Muscle layer of duodenum (tissue), 2 donors: ENCODE results near the gene USF1.

Source experiments
- H3K27ac ChIP-seq: one replicate; pipeline ENCODE4 v1.7.0; 2013; ENCODE audit warnings: mild to moderate bottlenecking, low read length
- H3K27me3 ChIP-seq: one replicate; pipeline ENCODE4 v1.7.0; 2013; ENCODE audit warnings: low read depth, mild to moderate bottlenecking, control low read depth, low read length
- H3K36me3 ChIP-seq, 2 donors: one replicate each; pipeline ENCODE4 v1.7.0; 2013; ENCODE audit warnings: low read length in 2 of 2, control low read depth in 1 of 2, mild to moderate bottlenecking in 1 of 2; ENCODE audit not compliant: insufficient read depth in 2 of 2, control insufficient read depth in 1 of 2
- H3K4me1 ChIP-seq, 2 donors: one replicate each; pipeline ENCODE4 v1.7.0; 2013; ENCODE audit warnings: low read length in 2 of 2, mild to moderate bottlenecking in 2 of 2, control low read depth in 1 of 2, moderate library complexity in 1 of 2; ENCODE audit not compliant: insufficient read depth in 2 of 2, control insufficient read depth in 1 of 2
- H3K4me3 ChIP-seq, 2 donors: one replicate each; pipeline ENCODE4 v1.7.0; 2013; ENCODE audit warnings: low read length in 2 of 2, low read depth in 1 of 2, mild to moderate bottlenecking in 1 of 2
- H3K9me3 ChIP-seq, 2 donors: one replicate each; pipeline ENCODE4 v1.7.0; 2013; ENCODE audit warnings: low read length in 2 of 2, control low read depth in 1 of 2, mild to moderate bottlenecking in 1 of 2; ENCODE audit not compliant: control insufficient read depth in 1 of 2
- donor health status: healthy.

Gene USF1

DNA sequence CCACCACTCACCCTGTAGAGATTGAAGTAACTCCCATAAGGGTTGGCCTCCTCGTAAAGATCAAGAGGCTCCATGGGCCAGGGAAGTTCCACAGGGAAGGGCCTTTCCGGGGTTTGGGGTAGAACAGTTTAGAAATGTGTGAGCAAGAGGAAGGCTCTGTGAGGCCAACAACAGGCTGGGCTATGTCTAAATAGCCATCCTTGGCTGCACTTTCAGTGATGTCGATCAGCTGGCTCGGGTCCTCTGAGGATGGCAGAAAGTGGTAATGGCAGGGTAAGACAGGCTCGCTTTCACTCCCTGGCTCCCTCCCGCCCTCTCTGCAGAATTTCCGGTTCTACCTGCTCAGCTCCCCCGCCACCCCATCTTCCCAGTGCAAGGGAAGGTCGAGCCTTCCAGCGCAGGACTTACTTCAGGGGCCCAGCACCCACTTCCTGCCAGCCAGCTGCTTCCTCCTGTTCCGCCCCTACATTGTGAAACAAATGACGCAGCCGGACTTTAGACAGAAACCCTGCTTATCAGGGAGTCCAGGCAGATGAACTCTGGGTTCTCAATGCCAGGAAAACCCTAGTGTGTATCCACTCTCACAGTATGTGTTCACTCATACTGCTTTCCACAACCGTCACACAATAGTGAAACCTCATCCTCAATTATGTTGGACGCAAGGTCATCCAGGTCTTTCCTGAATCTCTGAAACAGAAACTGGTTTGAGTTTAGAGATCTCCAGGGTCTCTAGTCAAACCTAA, 32.1 kb downstream of the USF1 start:
- peak overlapping the region in 1 of 2 donors; percentile 47 for H3K4me3 ChIP-seq
- H3K27ac ChIP-seq = peak overlapping the region; percentile 97
- peaks cover 0 to 19% of the 10 kb centered on the region in 2 donors for H3K4me1 ChIP-seq
- no peaks in the 10 kb centered on the region for H3K9me3 ChIP-seq
- H3K36me3 ChIP-seq = no peaks in the 10 kb centered on the region
- no peaks in the 10 kb centered on the region for H3K27me3 ChIP-seq

DNA sequence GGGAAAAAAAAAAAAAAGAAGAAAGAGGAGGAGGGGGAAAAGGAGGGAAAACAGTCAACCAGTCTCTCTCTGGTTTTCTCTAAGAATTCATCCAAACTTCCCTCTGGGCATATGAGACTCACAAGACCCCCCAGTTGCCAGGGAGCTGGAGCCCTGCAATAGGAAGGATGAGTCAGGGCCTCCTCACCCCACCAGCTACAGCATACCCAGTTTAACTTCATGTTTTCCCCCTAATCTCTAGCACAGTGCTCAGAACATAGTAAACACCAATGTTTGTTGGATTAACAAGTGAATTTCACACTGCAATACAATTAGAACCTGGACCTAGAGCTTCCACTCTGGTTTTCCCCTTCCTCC, 32.7 kb downstream of the USF1 start:
- H3K4me3 ChIP-seq = peak overlapping the region in 1 of 2 donors; percentile 35
- H3K27ac ChIP-seq = peak overlapping the region; percentile 97
- H3K27me3 ChIP-seq = no peaks in the 10 kb centered on the region
- no peaks in the 10 kb centered on the region for H3K9me3 ChIP-seq
- H3K36me3 ChIP-seq = no peaks in the 10 kb centered on the region
- peaks cover 0 to 18% of the 10 kb centered on the region in 2 donors for H3K4me1 ChIP-seq

DNA sequence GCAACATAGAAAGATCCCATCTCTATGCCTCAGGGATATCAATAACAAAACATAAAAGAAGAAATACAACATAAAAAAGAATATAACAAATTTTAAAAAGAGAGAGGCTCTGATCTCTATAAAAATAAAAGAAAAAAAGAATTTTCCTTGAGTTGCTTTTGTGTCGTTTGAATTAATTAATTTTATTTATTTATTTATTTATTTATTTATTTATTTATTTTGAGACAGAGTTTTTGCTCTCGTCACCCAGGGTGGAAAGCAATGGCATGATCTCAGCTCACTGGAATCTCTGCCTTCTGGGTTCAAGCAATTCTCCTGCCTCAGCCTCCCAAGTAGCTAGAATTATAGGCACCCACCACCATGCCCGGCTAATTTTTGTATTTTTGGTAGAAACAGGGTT, 33.4 kb downstream of the USF1 start:
- Histone ChIP-seq H3K36me3 (no peaks in the 10 kb centered on the region), H3K4me1 (peaks cover 0 to 15% of the 10 kb centered on the region in 2 donors), H3K9me3 (no peaks in the 10 kb centered on the region), H3K27ac (peak overlapping the region; percentile 27), H3K4me3 (no peak overlapping the region), H3K27me3 (no peaks in the 10 kb centered on the region)

DNA sequence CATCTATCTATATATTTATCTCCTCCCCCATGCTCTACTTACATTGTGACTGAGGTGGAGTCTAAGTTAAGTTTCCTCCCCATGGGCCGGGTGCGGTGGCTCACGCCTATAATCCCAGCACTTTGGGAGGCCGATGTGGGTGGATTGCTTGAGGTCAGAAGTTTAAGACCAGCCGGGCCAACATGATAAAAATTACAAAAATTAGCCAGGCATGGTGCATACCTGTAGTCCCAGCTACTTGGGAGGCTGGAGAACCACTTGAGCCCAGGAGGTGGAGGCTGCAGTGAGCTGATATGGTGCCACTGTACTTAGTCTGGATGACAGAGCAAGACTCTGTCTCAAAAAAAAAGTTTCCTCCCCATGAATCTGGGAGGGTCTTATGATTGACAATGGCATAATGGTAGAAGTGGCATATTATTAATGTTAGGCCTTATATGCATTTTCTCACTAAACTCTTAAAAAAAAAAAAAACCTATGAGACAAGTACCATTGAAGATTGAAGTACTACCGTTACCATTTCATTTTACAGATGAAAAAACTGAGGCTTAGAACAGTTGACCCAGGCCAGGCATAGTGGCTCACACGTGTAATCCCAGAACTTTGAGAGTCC, 36.1 kb downstream of the USF1 start:
- Histone ChIP-seq H3K4me3 (no peak overlapping the region), H3K9me3 (no peaks in the 10 kb centered on the region), H3K27ac (no peak overlapping the region), H3K36me3 (no peaks in the 10 kb centered on the region), H3K4me1 (peaks cover 0 to 15% of the 10 kb centered on the region in 2 donors), H3K27me3 (no peaks in the 10 kb centered on the region)

- Histone ChIP-seq H3K4me3 (no peak overlapping the region), H3K27me3 (no peaks in the 10 kb centered on the region), H3K27ac (no peak overlapping the region), H3K4me1 (peaks cover 0 to 11% of the 10 kb centered on the region in 2 donors), H3K9me3 (no peaks in the 10 kb centered on the region), H3K36me3 (no peaks in the 10 kb centered on the region)
Measured at GRCh38 chr1:161008869-161009510, 36.8 kb downstream of the USF1 start.

DNA sequence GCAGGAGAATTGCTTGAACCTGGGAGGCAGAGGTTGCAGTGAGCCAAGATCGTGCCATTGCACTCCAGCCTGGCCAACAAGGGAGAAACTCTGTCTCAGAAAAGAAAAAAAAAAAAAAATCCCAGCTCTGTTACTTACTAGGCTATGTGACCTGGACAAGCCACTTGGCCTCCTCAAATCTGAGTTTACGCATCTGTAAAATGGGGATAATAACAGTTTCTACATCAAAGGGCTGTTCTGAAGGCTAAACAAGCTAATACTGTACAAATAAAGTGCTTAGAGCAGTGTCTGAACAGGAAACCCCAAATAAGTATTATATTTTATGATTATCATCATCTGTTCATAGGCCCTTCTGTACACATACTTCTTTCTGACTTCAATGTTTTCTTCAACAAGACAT, 38.4 kb downstream of the USF1 start:
- Histone ChIP-seq H3K27me3 (no peaks in the 10 kb centered on the region), H3K9me3 (no peaks in the 10 kb centered on the region), H3K4me3 (no peak overlapping the region), H3K36me3 (no peaks in the 10 kb centered on the region), H3K4me1 (peaks cover 0 to 3% of the 10 kb centered on the region in 2 donors), H3K27ac (no peak overlapping the region)

DNA sequence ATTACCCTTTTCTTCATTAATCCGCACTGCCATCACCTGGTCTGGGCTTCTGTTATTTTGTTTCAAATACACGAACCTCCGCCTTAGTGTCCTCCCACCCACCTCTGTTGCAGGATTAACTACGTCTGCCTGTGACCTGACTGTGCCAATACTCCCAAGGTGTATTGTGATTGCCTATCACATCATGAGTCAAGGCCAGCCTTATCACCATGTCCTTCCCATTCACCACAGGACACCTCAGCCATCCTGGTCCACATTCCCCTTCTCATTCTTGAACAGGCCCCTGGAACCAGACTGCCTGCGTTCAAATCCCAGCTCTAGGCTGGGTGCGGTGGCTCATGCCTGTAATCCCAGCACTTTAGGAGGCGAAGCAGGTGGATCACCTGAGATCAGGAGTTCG, 39.2 kb downstream of the USF1 start:
- Histone ChIP-seq H3K27ac (no peak overlapping the region), H3K4me1 (no peaks in the 10 kb centered on the region), H3K4me3 (no peak overlapping the region), H3K36me3 (no peaks in the 10 kb centered on the region), H3K27me3 (no peaks in the 10 kb centered on the region), H3K9me3 (no peaks in the 10 kb centered on the region)

DNA sequence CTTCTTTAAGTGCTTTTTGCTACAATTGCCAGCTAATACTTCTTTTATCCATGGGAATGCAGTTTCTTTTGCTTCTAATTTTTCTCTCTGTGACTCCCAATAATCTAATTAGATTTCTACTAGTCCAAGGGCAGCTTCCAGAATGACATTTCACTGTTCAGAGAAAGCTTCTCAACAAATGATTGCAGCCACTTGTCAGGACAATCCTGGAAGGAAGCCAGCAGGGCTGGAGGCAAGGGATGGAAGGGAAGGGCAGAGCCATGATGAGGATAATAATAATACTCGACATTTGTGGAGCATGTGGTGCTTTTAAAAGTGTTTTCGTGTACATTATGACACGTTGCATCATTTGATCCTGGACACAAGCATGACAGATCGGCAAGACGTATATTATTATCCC, 44.3 kb downstream of the USF1 start:
- no peaks in the 10 kb centered on the region for H3K9me3 ChIP-seq
- H3K4me3 ChIP-seq = no peak overlapping the region
- H3K27me3 ChIP-seq = no peaks in the 10 kb centered on the region
- H3K36me3 ChIP-seq = peaks cover 13 to 23% of the 10 kb centered on the region in 2 donors
- no peak overlapping the region for H3K27ac ChIP-seq
- H3K4me1 ChIP-seq = no peaks in the 10 kb centered on the region

GRCh38 chr1:161000736-161001480, 44.9 kb downstream of the USF1 start:
- Histone ChIP-seq H3K9me3 (no peaks in the 10 kb centered on the region), H3K4me3 (no peak overlapping the region), H3K36me3 (peaks cover 13 to 23% of the 10 kb centered on the region in 2 donors), H3K4me1 (no peaks in the 10 kb centered on the region), H3K27me3 (no peaks in the 10 kb centered on the region), H3K27ac (no peak overlapping the region)

- peaks cover 13 to 23% of the 10 kb centered on the region in 2 donors for H3K36me3 ChIP-seq
- no peaks in the 10 kb centered on the region for H3K9me3 ChIP-seq
- no peak overlapping the region for H3K4me3 ChIP-seq
- H3K4me1 ChIP-seq = no peaks in the 10 kb centered on the region
- H3K27ac ChIP-seq = no peak overlapping the region
- H3K27me3 ChIP-seq = no peaks in the 10 kb centered on the region
Measured at GRCh38 chr1:160999376-160999775, 46.4 kb downstream of the USF1 start.
